GM10248 (cell line): Measurements from ENCODE around the gene OR10H4.
"Not testable (repeated sequence)": the region's sequence is repeated elsewhere in the genome, so short reads cannot be mapped to it uniquely, and the experiment has no call there.

Source experiments
- CTCF ChIA-PET: fragments of 300-600 bp; sonication (Branson Sonifier 250); formaldehyde crosslinking; extraction: SDS; loops from one replicate; lab custom pipeline; 2021; ENCODE audit warnings: antibody characterized with exemption; lab: Yijun Ruan, JAX
- POLR2A ChIA-PET: fragments of 350-650 bp; sonication (Branson Sonifier 250); formaldehyde crosslinking; extraction: SDS; loops from one replicate; lab custom pipeline; 2020; ENCODE audit warnings: antibody characterized with exemption; lab: Yijun Ruan, JAX
- DNase-seq: peaks from one replicate; pipeline ENCODE4 v3.0.0; 2012; ENCODE audit errors: extremely low spot score
- CTCF ChIP-seq: IDR thresholded peaks from 2 replicates; pipeline ENCODE4 v1.5.1; 2012; ENCODE audit warnings: mild to moderate bottlenecking, low read depth; ENCODE audit errors: extremely low read depth, missing control alignments, control extremely low read depth

The OR10H4 gene

GRCh38 chr19:15944401-15944800, 4.4 kb upstream of the OR10H4 start:
- CTCF ChIA-PET = no interaction called here
- no peak for DNase-seq
- TF ChIP-seq CTCF = no peak
- POLR2A ChIA-PET = no interaction called here

GRCh38 chr19:15945301-15945700, 3.5 kb upstream of the OR10H4 start:
- no peak for DNase-seq
- TF ChIP-seq CTCF = no peak
- ChIA-PET POLR2A (no interaction called here), CTCF (no interaction called here)

- ChIA-PET CTCF (no interaction called here), POLR2A (no interaction called here)
- TF ChIP-seq CTCF = no peak
Measured at GRCh38 chr19:15954820-15955219, 6.0 kb downstream of the OR10H4 start.

GRCh38 chr19:15962319-15962718, 13.5 kb downstream of the OR10H4 start:
- TF ChIP-seq CTCF = no peak
- POLR2A ChIA-PET = no interaction called here
- no peak for DNase-seq
- CTCF ChIA-PET = no interaction called here

More at GRCh38 chr19:15954820-15955219, 6.0 kb downstream of the OR10H4 start:
- no peak for DNase-seq

GRCh38 chr19:15964231-15964630, 15.4 kb downstream of the OR10H4 start:
- ChIA-PET CTCF (no interaction called here), POLR2A (no interaction called here)
- no peak for TF ChIP-seq CTCF
- DNase-seq = no peak

GRCh38 chr19:15971224-15971780, 22.5 kb downstream of the OR10H4 start:
- POLR2A ChIA-PET = no interaction called here
- no peak for TF ChIP-seq CTCF
- CTCF ChIA-PET = no interaction called here
- no peak for DNase-seq

- POLR2A ChIA-PET, CTCF ChIA-PET, DNase-seq: not testable (repeated sequence)
Measured at GRCh38 chr19:15972043-15972442, 23.2 kb downstream of the OR10H4 start.
